ENCODE results near the gene MAB21L3.

GRCh38 chr1:116166655-116167054 is 55.5 kb downstream of the MAB21L3 start:
- TF ChIP-seq POLR2A (IDR thresholded peaks at IDR 0.05): no peak
- no peak for TF ChIP-seq CTCF (IDR thresholded peaks at IDR 0.05)

All from uterus (tissue), 2 donors.